Measurements from ENCODE around the gene PUS1. TPM values are rescaled to one million over a fixed set of nuclear protein-coding genes. Genes with fewer than 3 reads are reported as not detected.

PUS1 gene
- total and polyA plus RNA-seq, 8 donors: 7.6 to 35.4 (median 14.7) TPM

DNA sequence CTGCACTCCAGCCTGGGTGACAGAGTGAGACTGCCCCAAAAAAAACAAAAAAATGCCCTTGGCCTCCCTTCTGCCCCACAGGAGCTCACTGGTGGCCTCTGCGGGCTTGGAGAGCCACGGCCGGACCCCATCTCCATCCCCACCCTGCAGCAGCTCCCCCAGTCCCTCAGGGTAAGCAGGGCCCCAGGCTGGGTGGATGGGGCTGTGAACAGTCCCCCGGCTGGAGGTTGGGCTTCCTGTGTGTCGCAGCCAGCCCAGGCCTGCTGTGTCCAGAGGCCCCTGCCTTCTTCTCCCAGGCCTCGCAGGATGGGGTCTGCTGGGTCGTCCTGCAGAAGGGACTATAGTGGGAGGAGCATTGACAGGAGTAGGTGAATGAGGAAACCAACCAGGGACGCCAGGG, 15.4 kb upstream of the PUS1 start:
- peaks cover 0 to 6% (median 0%) of the 10 kb centered on the region in 3 donors for H3K4me1 ChIP-seq
- peak in 1 of 6 donors; percentile 71 for DNase-seq
- H3K9me3 ChIP-seq: no peaks in the 10 kb centered on the region
- intact Hi-C loops (cut with DNase I): no loop called here
- WGBS, 2 donors: 92 to 94% methylated on average over 8 of the region's 8 CpGs
- TF ChIP-seq, protein P1, sequence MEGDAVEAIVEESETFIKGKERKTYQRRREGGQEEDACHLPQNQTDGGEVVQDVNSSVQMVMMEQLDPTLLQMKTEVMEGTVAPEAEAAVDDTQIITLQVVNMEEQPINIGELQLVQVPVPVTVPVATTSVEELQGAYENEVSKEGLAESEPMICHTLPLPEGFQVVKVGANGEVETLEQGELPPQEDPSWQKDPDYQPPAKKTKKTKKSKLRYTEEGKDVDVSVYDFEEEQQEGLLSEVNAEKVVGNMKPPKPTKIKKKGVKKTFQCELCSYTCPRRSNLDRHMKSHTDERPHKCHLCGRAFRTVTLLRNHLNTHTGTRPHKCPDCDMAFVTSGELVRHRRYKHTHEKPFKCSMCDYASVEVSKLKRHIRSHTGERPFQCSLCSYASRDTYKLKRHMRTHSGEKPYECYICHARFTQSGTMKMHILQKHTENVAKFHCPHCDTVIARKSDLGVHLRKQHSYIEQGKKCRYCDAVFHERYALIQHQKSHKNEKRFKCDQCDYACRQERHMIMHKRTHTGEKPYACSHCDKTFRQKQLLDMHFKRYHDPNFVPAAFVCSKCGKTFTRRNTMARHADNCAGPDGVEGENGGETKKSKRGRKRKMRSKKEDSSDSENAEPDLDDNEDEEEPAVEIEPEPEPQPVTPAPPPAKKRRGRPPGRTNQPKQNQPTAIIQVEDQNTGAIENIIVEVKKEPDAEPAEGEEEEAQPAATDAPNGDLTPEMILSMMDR (IDR thresholded peaks at IDR 0.05): no peak
- no peak for ATAC-seq
- H3K4me3 ChIP-seq: no peak overlapping the region
- H3K27ac ChIP-seq: no peak overlapping the region
- FAIRE-seq: no peak
- peaks cover 0 to 89% (median 68%) of the 10 kb centered on the region in 3 donors for H3K36me3 ChIP-seq
- no peaks in the 10 kb centered on the region for H3K27me3 ChIP-seq

DNA sequence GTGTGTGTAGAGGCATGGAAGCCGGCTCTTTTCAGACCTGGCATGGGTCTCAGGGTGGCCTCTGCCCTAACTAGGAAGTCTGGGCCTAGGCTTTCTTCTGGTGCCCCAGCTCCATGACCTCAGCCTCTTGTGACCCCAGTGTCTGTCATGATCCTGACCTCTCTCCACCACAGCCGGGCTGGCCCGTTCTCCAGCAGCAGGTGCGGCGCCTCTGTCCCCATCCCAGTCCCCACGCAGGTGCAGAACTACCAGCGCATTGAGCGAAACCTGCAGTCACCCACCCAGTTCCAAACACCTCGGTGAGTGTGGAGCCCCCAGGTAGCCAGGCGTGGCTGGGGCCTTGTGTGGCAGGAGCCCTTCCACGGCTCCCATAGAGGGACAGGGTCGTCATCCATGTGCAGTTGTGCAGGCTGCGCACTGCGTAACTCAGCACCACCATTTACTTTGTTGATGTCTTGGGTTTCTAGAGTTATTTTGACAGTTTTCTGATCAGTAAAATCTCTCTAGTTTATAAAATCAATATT, 14.8 kb upstream of the PUS1 start:
- DNase-seq (peak in 2 of 6 donors; percentile 15 to 67), ATAC-seq (no peak), FAIRE-seq (no peak)
- no peaks in the 10 kb centered on the region for H3K27me3 ChIP-seq
- no peak overlapping the region for H3K4me3 ChIP-seq
- H3K36me3 ChIP-seq: peaks cover 0 to 86% (median 66%) of the 10 kb centered on the region in 3 donors
- H3K27ac ChIP-seq: no peak overlapping the region
- WGBS, 2 donors: 93 to 94% methylated on average over 14 of the region's 14 CpGs
- TF ChIP-seq, protein P1 (IDR thresholded peaks at IDR 0.05): no peak
- H3K4me1 ChIP-seq: peaks cover 0 to 6% (median 0%) of the 10 kb centered on the region in 3 donors
- no peaks in the 10 kb centered on the region for H3K9me3 ChIP-seq
- intact Hi-C loops (cut with DNase I): no loop called here

DNA sequence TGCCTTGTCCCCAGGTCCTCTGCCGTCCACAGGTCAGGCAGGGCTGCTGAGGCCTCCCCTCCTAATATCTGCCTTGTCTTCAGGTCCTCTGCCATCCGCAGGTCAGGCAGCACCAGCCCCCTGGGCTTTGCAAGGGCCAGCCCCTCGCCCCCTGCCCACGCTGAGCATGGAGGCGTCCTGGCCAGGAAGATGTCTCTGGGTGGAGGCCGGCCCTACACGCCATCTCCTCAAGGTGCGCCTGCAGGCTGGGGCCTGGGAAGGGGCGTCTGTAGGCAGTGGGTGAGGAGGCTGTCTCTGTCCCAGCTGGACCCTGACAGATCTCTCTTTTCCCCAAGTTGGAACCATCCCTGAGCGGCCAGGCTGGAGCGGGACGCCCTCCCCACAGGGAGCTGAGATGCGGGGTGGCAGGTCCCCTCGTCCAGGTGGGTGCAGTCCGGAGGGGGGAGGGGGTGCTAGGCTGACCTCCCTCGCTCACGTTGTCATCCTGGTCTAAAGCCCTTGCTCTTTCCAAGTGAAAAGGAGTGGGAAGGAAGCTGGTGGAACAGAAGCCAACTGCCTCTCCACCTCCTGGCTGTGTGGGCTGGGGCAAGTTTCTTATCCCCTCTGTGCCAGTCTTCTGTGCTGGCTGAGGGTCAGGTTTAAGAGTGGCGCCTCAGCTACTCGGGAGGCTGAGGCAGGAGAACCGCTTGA, 13.9 kb upstream of the PUS1 start:
- FAIRE-seq (no peak), DNase-seq (peak in 1 of 6 donors; percentile 71), ATAC-seq (no peak)
- peaks cover 0 to 6% (median 0%) of the 10 kb centered on the region in 3 donors for H3K4me1 ChIP-seq
- H3K27ac ChIP-seq: no peak overlapping the region
- intact Hi-C loops (cut with DNase I): no loop called here
- H3K36me3 ChIP-seq: peaks cover 0 to 86% (median 67%) of the 10 kb centered on the region in 3 donors
- TF ChIP-seq, protein P1 (IDR thresholded peaks at IDR 0.05): no peak
- H3K4me3 ChIP-seq: no peak overlapping the region
- H3K27me3 ChIP-seq: no peaks in the 10 kb centered on the region
- 93 to 96% methylated on average over 20 of the region's 20 CpGs for WGBS, 2 donors
- H3K9me3 ChIP-seq: no peaks in the 10 kb centered on the region

DNA sequence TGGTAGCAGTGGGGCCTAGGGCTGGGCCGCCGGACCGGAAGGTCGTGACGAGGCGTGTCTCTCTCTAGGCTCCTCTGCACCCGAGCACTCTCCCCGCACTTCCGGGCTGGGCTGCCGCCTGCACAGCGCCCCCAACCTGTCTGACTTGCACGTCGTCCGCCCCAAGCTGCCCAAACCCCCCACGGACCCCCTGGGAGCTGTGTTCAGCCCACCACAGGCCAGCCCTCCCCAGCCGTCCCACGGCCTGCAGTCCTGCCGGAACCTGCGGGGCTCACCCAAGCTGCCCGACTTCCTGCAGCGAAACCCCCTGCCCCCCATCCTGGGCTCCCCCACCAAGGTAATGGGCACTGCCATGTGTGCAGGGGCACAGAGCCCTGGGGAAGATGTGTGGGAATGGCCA, 13.3 kb upstream of the PUS1 start:
- 93 to 94% methylated on average over 21 of the region's 21 CpGs for WGBS, 2 donors
- peaks cover 0 to 86% (median 65%) of the 10 kb centered on the region in 3 donors for H3K36me3 ChIP-seq
- H3K4me3 ChIP-seq: no peak overlapping the region
- peaks cover 0 to 6% (median 0%) of the 10 kb centered on the region in 3 donors for H3K4me1 ChIP-seq
- intact Hi-C loops (cut with DNase I): no loop called here
- no peak overlapping the region for H3K27ac ChIP-seq
- TF ChIP-seq, protein P1 (IDR thresholded peaks at IDR 0.05): no peak
- H3K9me3 ChIP-seq: no peaks in the 10 kb centered on the region
- DNase-seq (peak in 1 of 6 donors; percentile 79), FAIRE-seq (no peak), ATAC-seq (no peak)
- no peaks in the 10 kb centered on the region for H3K27me3 ChIP-seq
